H1 (cell line): ENCODE measurements around the gene GNA12. TPM values are rescaled to one million over a fixed set of nuclear protein-coding genes. Genes with fewer than 3 reads are reported as not detected.

Source experiments
- POLR2A ChIP-seq, 2 experiments: IDR thresholded peaks; 1 replicate in 1 of 2; 2 replicates in 1 of 2; pipeline ENCODE4 v1.6.1; 2011; ENCODE audit warnings: low read depth in 2 of 2, low read length in 2 of 2, mild to moderate bottlenecking in 2 of 2; ENCODE audit errors: control extremely low read depth in 1 of 2
- polyA plus RNA-seq, 7 experiments: library from polyadenylated mRNA; depleted of rRNA in 3 of 7; stranded (reverse) in 5 of 7; unstranded in 2 of 7; fragments of >200 nt in 5 of 7; fragments of 200-250 nt in 2 of 7; gene quantifications; 1 replicate in 5 of 7; 2 replicates in 1 of 7; 4 replicates in 1 of 7; pipeline versions ENCODE4 v1.2.1 to v1.2.3, GENCODE V29; 2011 to 2013; ENCODE audit warnings: missing spikeins in 2 of 7, mixed read lengths in 2 of 7
- total RNA-seq: library from RNA; stranded (reverse); fragmentation: NEBNext Ultra II Directional; extraction: Animal tissue kit (Norgen Biotek cat#: 25700); gene quantifications from 2 replicates; pipeline ENCODE4 v1.2.1, GENCODE V29; 2021

GNA12 gene
- total and polyA plus RNA-seq, 2 of the 8 experiments (the other 6 are each of a cell fraction or from before 2014, with no cell fraction given), result 96.5 to 109 TPM

- TF ChIP-seq POLR2A (IDR thresholded peaks at IDR 0.05; ENCODE audit: control extremely low read depth in 1 of 2, low read depth in 2 of 2, low read length in 2 of 2), result no peak
These were observed 43.7 kb downstream of the GNA12 start (continued) for GRCh38 chr7:2800220-2800930.
